Measurements from ENCODE around the gene FAM107B. TPM values are rescaled to one million over a fixed set of nuclear protein-coding genes. Genes with fewer than 3 reads are reported as not detected.
A peak's percentile ranks its signal among the peaks of the same experiment; 100 is the strongest.

FAM107B gene
- 10 to 100 TPM; 30.8 to 56.1 (median 51.8) TPM for total RNA-seq

DNA sequence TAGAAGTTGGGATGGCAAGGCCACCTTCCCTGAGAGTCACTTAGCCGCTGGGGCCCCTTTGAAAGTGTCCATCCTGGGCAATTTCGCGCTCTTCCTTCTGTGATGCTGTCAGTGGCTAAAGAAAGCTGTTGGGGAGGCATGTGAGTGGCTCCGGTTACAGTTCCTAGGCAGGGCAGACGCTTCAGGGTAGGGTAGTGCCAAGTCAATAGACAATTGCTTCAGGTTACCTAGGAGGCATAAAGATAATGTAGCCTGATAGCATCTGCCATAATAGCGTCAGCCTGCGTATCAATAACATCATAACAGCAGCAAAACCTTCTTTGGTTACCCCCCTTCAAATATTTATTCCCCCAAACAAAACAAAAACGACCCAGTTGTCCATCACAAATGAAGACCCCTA is at the start of gene FAM107B:
Gene FAM107B, minus strand, starts transcription at position 101 of the 400 bp plus-strand sequence. CDS start 234 bp downstream, outside the sequence.
- Histone ChIP-seq H3K4me3 (no peak within 1 kb of the TSS), H3K27ac (no peak within 1 kb of the TSS), H3K9me3 (no peaks in the 10 kb centered on the region), H3K27me3 (no peaks in the 10 kb centered on the region), H3K36me3 (no peaks in the 10 kb centered on the region), H3K4me1 (no peaks in the 10 kb centered on the region)
- intact Hi-C loops (cut with DNase I; ENCODE audit: low total_unique reads), result no loop called here
- DNase-seq (ENCODE audit: low spot score in 2 of 2), result no peak
- TF ChIP-seq POLR2AphosphoS5 (IDR thresholded peaks at IDR 0.05), result no peak
- no peak for TF ChIP-seq POLR2A (IDR thresholded peaks at IDR 0.05)
- TF ChIP-seq CTCF (IDR thresholded peaks at IDR 0.05), result no peak

DNA sequence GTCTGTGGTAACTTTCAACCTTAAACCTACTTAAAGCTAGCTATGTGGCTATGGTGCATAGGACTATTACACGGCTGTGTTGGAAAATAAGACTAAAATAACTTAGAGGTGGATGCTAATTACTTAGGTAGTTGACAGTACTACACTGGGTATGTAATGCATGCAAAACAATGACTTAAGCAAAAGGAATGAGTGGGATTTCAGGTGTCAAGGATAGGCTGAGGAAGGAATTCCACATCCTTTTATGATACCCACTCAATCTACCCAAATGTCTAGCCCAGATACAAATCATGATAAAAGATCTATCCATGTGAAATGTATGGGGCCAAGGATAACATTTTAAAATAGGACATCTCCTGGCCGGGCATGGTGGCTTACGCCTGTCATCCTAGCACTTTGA is 49.3 kb upstream of the FAM107B start:
- Histone ChIP-seq H3K4me1 (no peaks in the 10 kb centered on the region), H3K27me3 (no peaks in the 10 kb centered on the region), H3K27ac (no peak overlapping the region), H3K36me3 (no peaks in the 10 kb centered on the region), H3K4me3 (no peak overlapping the region), H3K9me3 (no peaks in the 10 kb centered on the region)
- no peak for DNase-seq (ENCODE audit: low spot score in 2 of 2)
- intact Hi-C loops (cut with DNase I; ENCODE audit: low total_unique reads), result no loop called here
- TF ChIP-seq CTCF (IDR thresholded peaks at IDR 0.05) (no peak), POLR2A (IDR thresholded peaks at IDR 0.05) (no peak), POLR2AphosphoS5 (IDR thresholded peaks at IDR 0.05) (no peak)

DNA sequence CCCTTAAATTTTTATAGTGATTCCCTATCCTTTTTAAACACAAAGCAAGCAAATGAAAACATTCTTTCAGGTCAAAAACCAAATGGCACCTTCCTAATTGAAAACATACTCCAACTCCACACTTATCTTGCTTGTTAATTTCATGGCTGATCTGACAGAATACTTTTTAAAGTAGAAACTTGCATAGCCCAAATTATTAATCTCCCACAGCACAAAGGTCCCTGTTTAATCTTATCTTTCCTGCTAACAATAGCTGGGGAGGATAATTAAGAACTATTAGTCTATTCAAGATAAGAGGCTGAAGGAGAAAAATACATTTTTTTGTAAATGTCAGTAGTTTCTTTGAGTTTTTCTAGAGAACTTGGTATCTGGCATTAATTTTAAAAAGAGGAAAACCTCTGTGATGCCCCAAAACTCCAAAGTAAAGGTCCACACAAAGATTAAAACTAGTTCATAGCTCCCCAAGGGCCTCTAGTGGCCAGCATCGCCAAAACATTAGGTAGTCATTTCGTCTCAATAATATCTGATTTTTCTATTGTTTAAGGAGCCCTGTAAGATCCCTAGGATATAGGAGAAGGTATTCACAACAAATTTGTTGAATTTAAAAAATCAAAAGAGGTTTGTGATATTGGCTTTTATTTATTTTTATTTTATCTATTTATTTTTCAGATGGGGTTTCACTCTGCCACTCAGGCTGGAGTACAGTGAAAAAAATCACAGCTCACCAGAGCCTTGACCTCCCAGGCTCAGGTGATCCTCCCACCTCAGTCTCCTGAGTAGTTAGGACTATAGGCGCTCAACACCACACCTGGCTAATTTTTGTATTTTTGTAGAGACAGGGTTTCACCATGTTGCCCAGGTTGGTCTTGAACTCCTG is 48.4 kb upstream of the FAM107B start:
- TF ChIP-seq CTCF (IDR thresholded peaks at IDR 0.05), result peak; percentile 9 to 60 (median 56)
- TF ChIP-seq POLR2A (IDR thresholded peaks at IDR 0.05), result no peak
- DNase-seq (ENCODE audit: low spot score in 2 of 2), result no peak
- Histone ChIP-seq H3K27me3 (no peaks in the 10 kb centered on the region), H3K4me1 (no peaks in the 10 kb centered on the region), H3K36me3 (no peaks in the 10 kb centered on the region), H3K27ac (no peak overlapping the region), H3K9me3 (no peaks in the 10 kb centered on the region), H3K4me3 (no peak overlapping the region)
- intact Hi-C loops (cut with DNase I; ENCODE audit: low total_unique reads), result no loop called here

DNA sequence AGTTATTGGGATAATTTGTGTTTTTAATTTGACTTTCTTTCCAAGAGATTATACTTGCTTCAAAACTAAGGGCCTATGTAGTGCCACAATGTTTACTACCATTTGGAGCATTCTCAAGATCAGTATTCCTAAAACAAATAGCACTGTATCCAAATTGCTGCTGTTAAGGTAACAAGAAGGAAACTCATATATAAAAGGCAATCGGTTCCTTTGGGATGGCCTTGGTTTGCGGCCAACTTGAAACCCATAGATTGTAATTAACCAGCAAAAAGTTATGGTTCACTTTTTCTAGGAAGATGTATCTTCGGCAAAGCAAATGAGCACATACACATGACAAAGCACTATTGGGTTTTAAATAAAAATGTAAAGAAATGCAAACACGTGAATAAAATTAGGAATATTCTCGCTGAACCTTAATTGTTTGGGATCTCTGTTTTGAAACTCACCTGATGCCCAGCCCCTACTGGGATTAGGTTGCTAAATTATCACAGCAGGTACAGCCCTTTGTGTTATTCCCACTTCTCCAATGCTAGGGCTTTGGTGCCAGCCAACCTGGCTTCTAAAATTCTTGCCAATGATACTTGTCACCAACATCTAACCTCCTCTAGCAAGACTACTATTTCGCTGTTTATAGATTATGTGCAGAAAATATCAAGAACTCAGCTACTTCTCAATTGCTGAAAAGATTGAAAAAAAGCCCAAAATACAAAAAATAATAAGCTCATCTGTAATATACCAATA is 47.1 kb upstream of the FAM107B start:
- TF ChIP-seq POLR2A (IDR thresholded peaks at IDR 0.05) (no peak), POLR2AphosphoS5 (IDR thresholded peaks at IDR 0.05) (no peak), CTCF (IDR thresholded peaks at IDR 0.05) (no peak)
- Histone ChIP-seq H3K36me3 (no peaks in the 10 kb centered on the region), H3K9me3 (no peaks in the 10 kb centered on the region), H3K4me1 (no peaks in the 10 kb centered on the region), H3K27ac (no peak overlapping the region), H3K27me3 (no peaks in the 10 kb centered on the region), H3K4me3 (no peak overlapping the region)
- no peak for DNase-seq (ENCODE audit: low spot score in 2 of 2)
- intact Hi-C loops (cut with DNase I; ENCODE audit: low total_unique reads), result no loop called here

DNA sequence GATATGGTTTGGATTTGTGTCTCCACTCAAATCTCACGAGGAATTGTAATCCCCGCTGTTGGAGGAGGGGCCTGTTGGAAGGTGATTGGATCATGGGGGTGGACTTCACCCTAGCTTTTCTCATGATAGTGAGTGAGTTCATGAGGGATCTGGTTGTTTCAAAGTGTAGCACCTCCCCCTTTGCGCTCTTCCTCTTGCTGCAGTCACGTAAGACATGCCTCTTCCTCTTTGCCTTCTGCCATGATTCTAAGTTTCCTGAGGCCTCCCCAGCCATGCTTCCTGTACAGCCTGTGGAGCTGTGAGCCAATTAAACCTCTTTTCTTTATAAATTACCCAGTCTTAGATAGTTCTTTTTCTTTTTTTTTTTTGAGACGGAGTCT is 46.1 kb upstream of the FAM107B start:
- no peak overlapping the region for H3K27ac ChIP-seq
- TF ChIP-seq CTCF (IDR thresholded peaks at IDR 0.05) (no peak), POLR2AphosphoS5 (IDR thresholded peaks at IDR 0.05) (no peak), POLR2A (IDR thresholded peaks at IDR 0.05) (no peak)
- H3K4me3 ChIP-seq, result no peak overlapping the region
- no peaks in the 10 kb centered on the region for H3K27me3 ChIP-seq
- intact Hi-C loops (cut with DNase I; ENCODE audit: low total_unique reads), result no loop called here
- H3K9me3 ChIP-seq, result no peaks in the 10 kb centered on the region
- H3K4me1 ChIP-seq, result no peaks in the 10 kb centered on the region
- no peak for DNase-seq (ENCODE audit: low spot score in 2 of 2)
- H3K36me3 ChIP-seq, result no peaks in the 10 kb centered on the region

Measured in breast epithelium (tissue), 4 donors.